ENCODE data around the gene KLK12. TPM values are rescaled to one million over a fixed set of nuclear protein-coding genes. Genes with fewer than 3 reads are reported as not detected.

The KLK12 gene
- total RNA-seq, 1 experiment from 2014 or later, result not detected

DNA sequence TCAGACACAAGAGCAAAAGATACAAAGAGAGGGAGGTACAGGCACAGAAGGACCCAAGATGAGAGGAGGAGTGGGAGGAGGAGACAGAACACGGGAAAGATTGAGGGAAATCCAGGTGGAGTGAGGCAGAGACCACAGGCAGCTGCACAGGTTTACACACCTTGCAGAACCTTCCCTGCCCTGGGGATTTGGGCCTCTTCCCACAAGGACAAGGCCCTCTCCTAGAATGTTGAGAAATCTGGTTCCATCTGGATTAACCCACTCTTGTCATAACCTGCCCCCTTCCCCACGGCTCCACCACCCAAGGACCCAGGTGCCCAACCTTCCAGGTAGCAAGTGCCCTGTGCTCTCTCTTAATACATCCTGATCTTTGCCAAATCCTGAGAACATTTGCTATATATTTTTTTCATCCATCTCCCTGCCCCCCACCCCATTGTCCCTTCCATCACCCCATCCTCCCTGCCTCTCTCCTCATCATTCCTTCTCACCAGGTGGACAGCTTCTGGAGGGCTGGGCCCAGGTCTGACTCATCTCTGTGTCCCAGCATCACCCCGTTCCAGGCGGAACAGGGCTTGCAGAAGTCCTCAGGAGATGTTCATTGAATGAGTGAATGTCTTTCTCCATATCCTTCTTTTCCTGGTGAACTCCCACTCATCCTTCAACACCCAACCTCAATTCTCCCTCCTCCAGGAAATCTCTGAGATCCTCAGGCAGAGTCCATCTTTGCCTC, 24.6 kb downstream of the KLK12 start:
- Histone ChIP-seq H3K4ac (ENCODE audit: low read depth, low read length) (no peak overlapping the region), H2BK20ac (ENCODE audit: low read depth, low read length, poor library complexity, severe bottlenecking) (no peak overlapping the region), H3K27ac (ENCODE audit: insufficient read length, low read depth, low read length) (no peak overlapping the region), H2AFZ (ENCODE audit: low read length) (no peak overlapping the region), H4K8ac (replicated peaks; ENCODE audit: insufficient read length, low read depth, low read length) (no peak overlapping the region), H3K79me2 (ENCODE audit: insufficient read depth, low read length) (no peaks in the 10 kb centered on the region), H3K18ac (ENCODE audit: insufficient read length, low read depth, low read length) (no peak overlapping the region), H4K91ac (ENCODE audit: insufficient read length, low read depth, low read length) (no peak overlapping the region), H4K5ac (ENCODE audit: insufficient read length, low read depth, low read length) (no peak overlapping the region), H2BK15ac (ENCODE audit: low read depth, low read length) (no peak overlapping the region), H3K56ac (ENCODE audit: insufficient read length, low read depth, low read length) (no peak overlapping the region), H3K4me2 (ENCODE audit: insufficient read depth, insufficient read length, low read length) (no peak overlapping the region), H2BK12ac (ENCODE audit: insufficient read length, low read depth, low read length) (no peak overlapping the region), H2BK120ac (ENCODE audit: low read depth, low read length, poor library complexity, severe bottlenecking) (no peak overlapping the region), H3K9me3 (ENCODE audit: control insufficient read depth, low read depth, low read length) (no peaks in the 10 kb centered on the region), H2AK5ac (ENCODE audit: insufficient read length, low read length) (no peak overlapping the region), H3K27me3 (ENCODE audit: insufficient read depth, low read length) (no peaks in the 10 kb centered on the region), H3T11ph (ENCODE audit: low read length) (no peak overlapping the region), H3K79me1 (ENCODE audit: insufficient read depth, low read depth, low read length, poor library complexity, severe bottlenecking) (no peaks in the 10 kb centered on the region), H3K23me2 (ENCODE audit: insufficient read length, low read depth, low read length, poor library complexity, severe bottlenecking) (peaks cover 3% of the 10 kb centered on the region), H2BK5ac (ENCODE audit: insufficient read length, low read length) (no peak overlapping the region), H3K9ac (ENCODE audit: extremely low read depth, insufficient read length, low read length) (no peak overlapping the region), H3K4me1 (ENCODE audit: insufficient read depth, low read length) (no peaks in the 10 kb centered on the region), H4K20me1 (ENCODE audit: control insufficient read depth, insufficient read depth, insufficient read length) (no peaks in the 10 kb centered on the region), H3K23ac (ENCODE audit: insufficient read length, low read depth, low read length) (no peak overlapping the region), H3K14ac (ENCODE audit: insufficient read depth, low read length) (no peak overlapping the region)
- H3K36me3 Mint-ChIP-seq (ENCODE audit: insufficient read depth in 1 of 3, low read depth in 3 of 3), result no peaks in the 10 kb centered on the region
- WGBS (ENCODE audit: extremely low coverage, insufficient read length, low lambda C conversion rate), result no CpG with 5 or more reads among the region's 4 CpGs
- no peaks in the 10 kb centered on the region for H3K9me3 Mint-ChIP-seq
- peaks cover 3 to 6% of the 10 kb centered on the region in 2 experiments; a peak in 3 of 4 replicates for H3K4me1 Mint-ChIP-seq
- no peak overlapping the region for H3K4me3 Mint-ChIP-seq
- peaks cover 60% of the 10 kb centered on the region for H3K27me3 Mint-ChIP-seq (ENCODE audit: low read depth)
- H3K27ac Mint-ChIP-seq, result no peak overlapping the region; a peak in 1 of 7 replicates
- TF ChIP-seq CTCF (conservative IDR thresholded peaks at IDR 0.05), result no peak
- DNase-seq, result no peak
